ENCODE measurements around the gene DDX60. TPM values are rescaled to one million over a fixed set of nuclear protein-coding genes. Genes with fewer than 3 reads are reported as not detected.

DDX60 gene
- total and polyA plus RNA-seq, 4 donors = 2.9 to 11.3 (median 7.0) TPM

- TF ChIP-seq, protein P1, sequence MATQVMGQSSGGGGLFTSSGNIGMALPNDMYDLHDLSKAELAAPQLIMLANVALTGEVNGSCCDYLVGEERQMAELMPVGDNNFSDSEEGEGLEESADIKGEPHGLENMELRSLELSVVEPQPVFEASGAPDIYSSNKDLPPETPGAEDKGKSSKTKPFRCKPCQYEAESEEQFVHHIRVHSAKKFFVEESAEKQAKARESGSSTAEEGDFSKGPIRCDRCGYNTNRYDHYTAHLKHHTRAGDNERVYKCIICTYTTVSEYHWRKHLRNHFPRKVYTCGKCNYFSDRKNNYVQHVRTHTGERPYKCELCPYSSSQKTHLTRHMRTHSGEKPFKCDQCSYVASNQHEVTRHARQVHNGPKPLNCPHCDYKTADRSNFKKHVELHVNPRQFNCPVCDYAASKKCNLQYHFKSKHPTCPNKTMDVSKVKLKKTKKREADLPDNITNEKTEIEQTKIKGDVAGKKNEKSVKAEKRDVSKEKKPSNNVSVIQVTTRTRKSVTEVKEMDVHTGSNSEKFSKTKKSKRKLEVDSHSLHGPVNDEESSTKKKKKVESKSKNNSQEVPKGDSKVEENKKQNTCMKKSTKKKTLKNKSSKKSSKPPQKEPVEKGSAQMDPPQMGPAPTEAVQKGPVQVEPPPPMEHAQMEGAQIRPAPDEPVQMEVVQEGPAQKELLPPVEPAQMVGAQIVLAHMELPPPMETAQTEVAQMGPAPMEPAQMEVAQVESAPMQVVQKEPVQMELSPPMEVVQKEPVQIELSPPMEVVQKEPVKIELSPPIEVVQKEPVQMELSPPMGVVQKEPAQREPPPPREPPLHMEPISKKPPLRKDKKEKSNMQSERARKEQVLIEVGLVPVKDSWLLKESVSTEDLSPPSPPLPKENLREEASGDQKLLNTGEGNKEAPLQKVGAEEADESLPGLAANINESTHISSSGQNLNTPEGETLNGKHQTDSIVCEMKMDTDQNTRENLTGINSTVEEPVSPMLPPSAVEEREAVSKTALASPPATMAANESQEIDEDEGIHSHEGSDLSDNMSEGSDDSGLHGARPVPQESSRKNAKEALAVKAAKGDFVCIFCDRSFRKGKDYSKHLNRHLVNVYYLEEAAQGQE (IDR thresholded peaks at IDR 0.05) = no peak
- TF ChIP-seq HNF4A (conservative IDR thresholded peaks at IDR 0.05) (no peak), RAD21 (IDR thresholded peaks at IDR 0.05) (no peak), ATF3 (IDR thresholded peaks at IDR 0.05) (no peak)
Measured at GRCh38 chr4:168197926-168198325, 120.6 kb downstream of the DDX60 start (continued).

GRCh38 chr4:168188754-168189153 lies 129.8 kb downstream of the DDX60 start:
- no peak overlapping the region for H3K9ac ChIP-seq (ENCODE audit: low read depth in 1 of 2, low read length in 2 of 2)
- no peak for TF ChIP-seq HNF4G (IDR thresholded peaks at IDR 0.05)
- TF ChIP-seq, protein P1 (IDR thresholded peaks at IDR 0.05) = no peak
- no peak for TF ChIP-seq SP1 (IDR thresholded peaks at IDR 0.05)
- TF ChIP-seq FOXA1 (IDR thresholded peaks at IDR 0.05) = no peak
- TF ChIP-seq, protein P2, sequence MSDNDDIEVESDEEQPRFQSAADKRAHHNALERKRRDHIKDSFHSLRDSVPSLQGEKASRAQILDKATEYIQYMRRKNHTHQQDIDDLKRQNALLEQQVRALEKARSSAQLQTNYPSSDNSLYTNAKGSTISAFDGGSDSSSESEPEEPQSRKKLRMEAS (IDR thresholded peaks at IDR 0.05) = no peak
- no peak for TF ChIP-seq FOXA2 (IDR thresholded peaks at IDR 0.05)
- TF ChIP-seq, protein P3, sequence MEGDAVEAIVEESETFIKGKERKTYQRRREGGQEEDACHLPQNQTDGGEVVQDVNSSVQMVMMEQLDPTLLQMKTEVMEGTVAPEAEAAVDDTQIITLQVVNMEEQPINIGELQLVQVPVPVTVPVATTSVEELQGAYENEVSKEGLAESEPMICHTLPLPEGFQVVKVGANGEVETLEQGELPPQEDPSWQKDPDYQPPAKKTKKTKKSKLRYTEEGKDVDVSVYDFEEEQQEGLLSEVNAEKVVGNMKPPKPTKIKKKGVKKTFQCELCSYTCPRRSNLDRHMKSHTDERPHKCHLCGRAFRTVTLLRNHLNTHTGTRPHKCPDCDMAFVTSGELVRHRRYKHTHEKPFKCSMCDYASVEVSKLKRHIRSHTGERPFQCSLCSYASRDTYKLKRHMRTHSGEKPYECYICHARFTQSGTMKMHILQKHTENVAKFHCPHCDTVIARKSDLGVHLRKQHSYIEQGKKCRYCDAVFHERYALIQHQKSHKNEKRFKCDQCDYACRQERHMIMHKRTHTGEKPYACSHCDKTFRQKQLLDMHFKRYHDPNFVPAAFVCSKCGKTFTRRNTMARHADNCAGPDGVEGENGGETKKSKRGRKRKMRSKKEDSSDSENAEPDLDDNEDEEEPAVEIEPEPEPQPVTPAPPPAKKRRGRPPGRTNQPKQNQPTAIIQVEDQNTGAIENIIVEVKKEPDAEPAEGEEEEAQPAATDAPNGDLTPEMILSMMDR (IDR thresholded peaks at IDR 0.05; ENCODE audit: low read depth, low read length, missing input control) = no peak
- no peak for TF ChIP-seq ATF3 (IDR thresholded peaks at IDR 0.05)
- TF ChIP-seq EGR1 (IDR thresholded peaks at IDR 0.05; ENCODE audit: low read depth in 2 of 2) = no peak
- no peak for TF ChIP-seq HNF4A (conservative IDR thresholded peaks at IDR 0.05)
- no peak for TF ChIP-seq YY1 (IDR thresholded peaks at IDR 0.05)
- no peak for TF ChIP-seq RXRA (IDR thresholded peaks at IDR 0.05)
- TF ChIP-seq NR2F2 (IDR thresholded peaks at IDR 0.05) = no peak
- TF ChIP-seq, protein P4, sequence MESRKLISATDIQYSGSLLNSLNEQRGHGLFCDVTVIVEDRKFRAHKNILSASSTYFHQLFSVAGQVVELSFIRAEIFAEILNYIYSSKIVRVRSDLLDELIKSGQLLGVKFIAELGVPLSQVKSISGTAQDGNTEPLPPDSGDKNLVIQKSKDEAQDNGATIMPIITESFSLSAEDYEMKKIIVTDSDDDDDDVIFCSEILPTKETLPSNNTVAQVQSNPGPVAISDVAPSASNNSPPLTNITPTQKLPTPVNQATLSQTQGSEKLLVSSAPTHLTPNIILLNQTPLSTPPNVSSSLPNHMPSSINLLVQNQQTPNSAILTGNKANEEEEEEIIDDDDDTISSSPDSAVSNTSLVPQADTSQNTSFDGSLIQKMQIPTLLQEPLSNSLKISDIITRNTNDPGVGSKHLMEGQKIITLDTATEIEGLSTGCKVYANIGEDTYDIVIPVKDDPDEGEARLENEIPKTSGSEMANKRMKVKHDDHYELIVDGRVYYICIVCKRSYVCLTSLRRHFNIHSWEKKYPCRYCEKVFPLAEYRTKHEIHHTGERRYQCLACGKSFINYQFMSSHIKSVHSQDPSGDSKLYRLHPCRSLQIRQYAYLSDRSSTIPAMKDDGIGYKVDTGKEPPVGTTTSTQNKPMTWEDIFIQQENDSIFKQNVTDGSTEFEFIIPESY (IDR thresholded peaks at IDR 0.05) = no peak
- TF ChIP-seq RAD21 (IDR thresholded peaks at IDR 0.05) = no peak
- no peak for TF ChIP-seq GABPA (IDR thresholded peaks at IDR 0.05 in 1 of 2, conservative IDR thresholded peaks at IDR 0.05 in 1 of 2)
- H3K4me1 ChIP-seq (ENCODE audit: control insufficient read depth in 4 of 4, insufficient read depth in 4 of 4, low read length in 3 of 4) = no peaks in the 10 kb centered on the region
- DNase-seq (ENCODE audit: low spot score) = no peak
- peaks cover 0 to 1% (median 0%) of the 10 kb centered on the region in 4 donors for H3K9me3 ChIP-seq (ENCODE audit: control insufficient read depth in 4 of 4, low read length in 3 of 4)
- H3K4me3 ChIP-seq (ENCODE audit: low read depth in 1 of 3, low read length in 3 of 3) = no peak overlapping the region
- H3K36me3 ChIP-seq (ENCODE audit: control insufficient read depth in 4 of 4, insufficient read depth in 3 of 4, low read depth in 1 of 4, low read length in 3 of 4) = peaks cover 3 to 39% (median 30%) of the 10 kb centered on the region in 4 donors
- no peaks in the 10 kb centered on the region for H3K27me3 ChIP-seq (ENCODE audit: control insufficient read depth in 4 of 4, insufficient read depth in 4 of 4, low read length in 3 of 4)
- H3K27ac ChIP-seq (ENCODE audit: low read depth in 1 of 2, low read length in 2 of 2) = no peak overlapping the region
- 87% methylated on average over 1 of the region's 1 CpG for WGBS
